K562 (cell line): ENCODE measurements around the gene UTP25. TPM values are rescaled to one million over a fixed set of nuclear protein-coding genes. Genes with fewer than 3 reads are reported as not detected.

Experiments
- ATAC-seq: fragments of 200-7000 bp; cut with Tn5 transposase; 3 replicates; pipeline ENCODE4 v1.9.1; 2020; ENCODE audit warnings: moderate library complexity
- BruUV-seq: library from RNA; stranded (reverse); fragments of 400-500 nt; replicated peaks from 2 replicates; lab custom pipeline; 2021; lab: Mats Ljungman, UMichigan
- CTCF ChIA-PET: fragments of 300-600 bp; formaldehyde crosslinking; extraction: SDS; loops from one replicate; lab custom pipeline; 2021; ENCODE audit warnings: low intra/inter-chr PET ratio; lab: Yijun Ruan, JAX
- POLR2A ChIA-PET: fragments of 300-600, 350-650 bp; sonication (Branson Sonifier 250); formaldehyde crosslinking; extraction: SDS; loops from one replicate; lab custom pipeline; 2021; ENCODE audit warnings: antibody characterized with exemption, inconsistent platforms; lab: Yijun Ruan, JAX
- DNase-seq, 4 experiments: peaks; one replicate each; pipeline versions ENCODE4 v3.0.0 to v3.0.0-alpha.2; 2011 to 2018; ENCODE audit warnings: low spot score in 3 of 4, mixed read lengths in 3 of 4; ENCODE audit errors: extremely low read depth in 1 of 4
- FAIRE-seq: peaks from 2 replicates; lab custom pipeline; 2011; peaks lifted over from hg19 to GRCh38; lab: Jason Lieb, UNC
- H2AFZ ChIP-seq: 2 replicates; pipeline ENCODE4 v1.6.0; 2011; ENCODE audit warnings: low read depth, low read length, control low read depth, inconsistent platforms
- H3K27ac ChIP-seq: fragments of 200-600 bp; 3 replicates; pipeline ENCODE4 v1.8.0; 2011; ENCODE audit warnings: low read depth, mild to moderate bottlenecking, control low read depth, inconsistent platforms, low read length, moderate library complexity, mixed read lengths; ENCODE audit errors: extremely low read depth
- H3K27me3 ChIP-seq, 2 experiments: fragments of 300-600 bp in 1 of 2; 2 replicates in 1 of 2; 3 replicates in 1 of 2; pipeline versions ENCODE4 v1.6.0 to v1.8.0; 2011; ENCODE audit warnings: inconsistent platforms in 2 of 2, low read length in 2 of 2, mild to moderate bottlenecking in 1 of 2, mixed read lengths in 1 of 2, moderate library complexity in 1 of 2; ENCODE audit not compliant: control insufficient read depth in 2 of 2, insufficient read depth in 2 of 2
- H3K36me3 ChIP-seq: fragments of 300-600 bp; 3 replicates; pipeline ENCODE4 v1.8.0; 2011; ENCODE audit warnings: mild to moderate bottlenecking, low read length, inconsistent platforms; ENCODE audit not compliant: control insufficient read depth, insufficient read depth
- H3K4me1 ChIP-seq, 2 experiments: fragments of 200-600 bp in 1 of 2; replicated peaks in 1 of 2; 2 replicates in 1 of 2; 3 replicates in 1 of 2; pipeline versions ENCODE4 v1.5.1 to v1.8.0; 2011; ENCODE audit warnings: inconsistent platforms in 2 of 2, low read length in 2 of 2, mild to moderate bottlenecking in 1 of 2, mixed read lengths in 1 of 2, moderate library complexity in 1 of 2; ENCODE audit not compliant: control insufficient read depth in 2 of 2, insufficient read depth in 2 of 2
- H3K4me2 ChIP-seq: 2 replicates; pipeline ENCODE4 v1.6.1; 2011; ENCODE audit warnings: low read length, control low read depth, inconsistent platforms, mixed read lengths; ENCODE audit not compliant: insufficient read depth
- H3K4me3 ChIP-seq: fragments of 200-600 bp; sonication (generic), shearing (Covaris generic); 2 replicates; pipeline ENCODE4 v1.5.1; 2016; ENCODE audit warnings: control low read depth, inconsistent platforms
- H3K79me2 ChIP-seq: fragments of 200-600 bp; 3 replicates; pipeline ENCODE4 v1.8.0; 2011; ENCODE audit warnings: low read length, inconsistent platforms; ENCODE audit not compliant: control insufficient read depth, insufficient read depth
- H3K9ac ChIP-seq, 2 experiments: 2 replicates each; pipeline versions ENCODE4 v1.6.0 to v1.6.1; 2011; ENCODE audit warnings: low read depth in 2 of 2, low read length in 2 of 2, control low read depth in 1 of 2, inconsistent platforms in 1 of 2, mild to moderate bottlenecking in 1 of 2, mixed read lengths in 1 of 2; ENCODE audit not compliant: insufficient read depth in 1 of 2
- H3K9me1 ChIP-seq: one replicate; pipeline ENCODE4 v1.6.0; 2011; ENCODE audit warnings: inconsistent platforms, mild to moderate bottlenecking, low read length, moderate library complexity; ENCODE audit not compliant: control insufficient read depth, insufficient read depth
- H3K9me3 ChIP-seq: replicated peaks from 2 replicates; pipeline ENCODE4 v1.5.1; 2011; ENCODE audit warnings: low read depth, low read length, inconsistent platforms; ENCODE audit not compliant: control insufficient read depth, insufficient read depth
- H4K20me1 ChIP-seq: replicated peaks from 2 replicates; pipeline ENCODE4 v1.6.1; 2011; ENCODE audit warnings: low read length, inconsistent platforms, mixed read lengths; ENCODE audit not compliant: control insufficient read depth, insufficient read depth
- ATF7 ChIP-seq: fragments of 450-650 bp; IDR thresholded peaks from 2 replicates; pipeline ENCODE4 v1.7.1; 2014; ENCODE audit warnings: mild to moderate bottlenecking, moderate library complexity
- CTBP1 ChIP-seq: fragments of 450-650 bp; IDR thresholded peaks from 2 replicates; pipeline ENCODE4 v1.6.1; 2016; ENCODE audit warnings: borderline replicate concordance
- ELF2 ChIP-seq: fragments of 250-450 bp; sonication (Bioruptor Pico); IDR thresholded peaks from 2 replicates; pipeline ENCODE4 v1.5.0; 2021; ENCODE audit warnings: mild to moderate bottlenecking
- EWSR1 ChIP-seq: fragments of 450-650 bp; IDR thresholded peaks from 2 replicates; pipeline ENCODE4 v1.6.1; 2018; ENCODE audit warnings: borderline replicate concordance, mild to moderate bottlenecking, low read depth, moderate library complexity; ENCODE audit not compliant: partially characterized antibody
- MIER1 ChIP-seq: fragments of 450-650 bp; IDR thresholded peaks from 2 replicates; pipeline ENCODE4 v1.6.1; 2016; ENCODE audit warnings: antibody characterized with exemption, mild to moderate bottlenecking, low read depth
- PML ChIP-seq: IDR thresholded peaks from 2 replicates; pipeline ENCODE4 v1.6.1; 2012; ENCODE audit warnings: low read length, inconsistent platforms
- POLR2G ChIP-seq: fragments of 200-400 bp; formaldehyde crosslinking; IDR thresholded peaks from 2 replicates; pipeline ENCODE4 v1.6.1; 2017; ENCODE audit warnings: low read depth, mild to moderate bottlenecking, antibody characterized with exemption, low read length, moderate library complexity
- TAL1 ChIP-seq: fragments of 450-650 bp; IDR thresholded peaks from 2 replicates; pipeline ENCODE4 v1.6.1; 2016; ENCODE audit warnings: mild to moderate bottlenecking
- TBP ChIP-seq: optimal IDR thresholded peaks from 2 replicates; pipeline ENCODE3; 2011; ENCODE audit warnings: low read depth, low read length, improper control_type of control experiment
- WGBS: fragments of 100-300 bp; shearing (Covaris generic); methylation state at CpG from one replicate; pipeline ENCODE4 v1.1.6; 2016; ENCODE audit warnings: low coverage, mixed read lengths; ENCODE audit not compliant: insufficient coverage; ENCODE audit errors: missing lambda C conversion rate; 5-methylcytosine and 5-hydroxymethylcytosine counted together
- in situ Hi-C: fragments of 300-500 bp; cut with MboI; formaldehyde crosslinking; loops from 4 replicates; pipeline ENCODE4 v1.15.0; 2018; ENCODE audit warnings: inconsistent platforms, mixed read lengths
- intact Hi-C: fragments of 100-400 bp; cut with micrococcal nuclease; formaldehyde crosslinking; loops from 2 replicates; pipeline ENCODE4 v1.14.2; 2022
- polyA plus RNA-seq, 8 experiments: library from polyadenylated mRNA; depleted of rRNA in 4 of 8; stranded (reverse) in 5 of 8; unstranded in 3 of 8; fragments of >200 nt; fragmentation: Nextera tagmentation in 2 of 8; fragmentation: Illumina TruSeq in 1 of 8; extraction: Ambion mirVana in 2 of 8; extraction: Trizol in 1 of 8; gene quantifications; 2 replicates each; pipeline versions ENCODE4 v1.2.1 to v1.2.3, GENCODE V29; 2011 to 2014; ENCODE audit warnings: inconsistent platforms in 1 of 8, missing spikeins in 1 of 8
- total RNA-seq, 7 experiments: library from RNA; depleted of rRNA in 6 of 7; stranded (reverse); fragments of >200 nt in 6 of 7; fragmentation: Illumina TruSeq in 2 of 7; extraction: Trizol in 2 of 7; gene quantifications; 2 replicates each; pipeline versions ENCODE4 v1.2.1 to v1.2.3, GENCODE V29; 2011 to 2021; ENCODE audit warnings: low replicate concordance in 1 of 7

The UTP25 gene
- total and polyA plus RNA-seq, 9 of the 15 experiments (the other 6 are each of a cell fraction or from before 2014, with no cell fraction given) = 5.7 to 17.6 (median 12.0) TPM

DNA sequence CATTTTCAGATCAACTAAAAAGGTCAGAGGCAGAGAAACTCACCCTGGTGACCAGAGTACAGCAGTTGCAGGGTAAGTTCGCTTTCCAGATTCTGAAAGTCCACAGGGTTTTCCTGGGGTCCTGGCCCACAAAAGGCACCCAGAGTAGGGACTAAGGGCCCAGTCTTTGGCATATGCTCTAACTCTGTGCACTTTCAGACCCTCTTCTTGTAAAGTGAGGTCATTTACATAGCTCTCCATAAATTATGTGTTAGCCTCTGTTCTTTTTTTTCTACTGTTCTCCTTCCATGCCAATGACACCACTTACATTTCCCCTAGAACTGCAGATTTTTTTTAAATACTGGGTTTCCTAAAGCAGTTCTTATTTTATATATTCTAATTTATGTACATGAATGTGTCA is 49.7 kb upstream of the UTP25 start:
- intact Hi-C loops = no loop called here
- H3K79me2 ChIP-seq = no peaks in the 10 kb centered on the region
- H3K9me1 ChIP-seq = no peaks in the 10 kb centered on the region
- no TSS peak for BruUV-seq
- no peak for ATAC-seq
- peaks cover 7% of the 10 kb centered on the region for H3K36me3 ChIP-seq
- H3K4me2 ChIP-seq = no peak overlapping the region
- in situ Hi-C loops = no loop called here
- DNase-seq = no peak
- H3K9ac ChIP-seq = no peak overlapping the region
- FAIRE-seq = no peak
- 33% methylated on average over 1 of the region's 1 CpG for WGBS
- POLR2A ChIA-PET = interaction anchor here (0.6 to 1.4 kb wide), 2 partner anchors 9 to 38 kb away, joined by 3 to 5 read pairs; no protein-coding TSS in a partner anchor
- no peaks in the 10 kb centered on the region for H3K9me3 ChIP-seq
- no peaks in the 10 kb centered on the region for H3K27me3 ChIP-seq
- H3K4me3 ChIP-seq = no peak overlapping the region
- no peak overlapping the region for H2AFZ ChIP-seq
- H3K4me1 ChIP-seq = no peaks in the 10 kb centered on the region; a peak in 2 of 5 replicates
- TF ChIP-seq EWSR1 = no peak
- TF ChIP-seq PML = no peak
- TF ChIP-seq POLR2G = no peak
- no peak for TF ChIP-seq TBP
- TF ChIP-seq MIER1 = no peak
- no peak for TF ChIP-seq ATF7
- no peak for TF ChIP-seq TAL1
- no peak for TF ChIP-seq CTBP1
- no peak for TF ChIP-seq ELF2 (CRISPR knock-in tag)
- CTCF ChIA-PET = no interaction called here
- no peaks in the 10 kb centered on the region for H4K20me1 ChIP-seq
- no peak overlapping the region for H3K27ac ChIP-seq
